ENCODE measurements around the gene PLEKHH1. TPM values are rescaled to one million over a fixed set of nuclear protein-coding genes. Genes with fewer than 3 reads are reported as not detected.
A peak's percentile ranks its signal among the peaks of the same experiment; 100 is the strongest.

The PLEKHH1 gene
- total RNA-seq, 1 donor from 2014 or later: 10.1 TPM

DNA sequence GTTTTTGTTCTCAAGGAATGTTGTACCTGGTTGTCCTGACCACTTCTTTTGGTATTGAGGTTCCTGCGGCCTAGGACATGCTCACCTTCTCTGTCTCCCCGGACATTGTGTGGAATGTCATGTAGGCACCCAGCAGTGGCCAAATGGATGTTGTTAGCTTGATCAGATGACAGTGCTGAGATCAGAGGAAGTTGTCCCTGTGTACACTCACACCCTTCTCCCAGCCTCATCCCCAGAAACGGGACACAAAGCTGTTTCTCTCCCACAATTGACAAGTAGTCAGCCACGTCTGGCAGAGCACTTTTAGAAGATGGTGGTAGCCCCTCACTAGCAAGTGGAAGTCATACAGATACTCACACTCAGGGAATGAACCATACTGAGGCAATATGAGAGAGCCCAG, 3.0 kb downstream of the PLEKHH1 start:
- peaks cover 10% of the 10 kb centered on the region for H3K27me3 Mint-ChIP-seq (ENCODE audit: insufficient read depth, low read depth)
- no peaks in the 10 kb centered on the region for H3K36me3 ChIP-seq
- H3K4me1 Mint-ChIP-seq: peaks cover 17% of the 10 kb centered on the region
- DNase-seq (ENCODE audit: low spot score): no peak
- H4K20me1 ChIP-seq (ENCODE audit: low read depth): peaks cover 17% of the 10 kb centered on the region
- H3K9me3 Mint-ChIP-seq: no peaks in the 10 kb centered on the region
- H3K9ac ChIP-seq: no peak overlapping the region
- peaks cover 36% of the 10 kb centered on the region for H3F3A ChIP-seq (ENCODE audit: low read depth)
- H3K27me3 ChIP-seq: peaks cover 20% of the 10 kb centered on the region
- H3K36me3 Mint-ChIP-seq: no peaks in the 10 kb centered on the region
- H2AFZ ChIP-seq (replicated peaks): no peak overlapping the region
- H3K4me3 Mint-ChIP-seq: no peak overlapping the region
- peaks cover 24% of the 10 kb centered on the region for H3K4me1 ChIP-seq
- H3K79me2 ChIP-seq (ENCODE audit: low read depth): no peaks in the 10 kb centered on the region
- no peaks in the 10 kb centered on the region for H3K9me3 ChIP-seq (ENCODE audit: low read depth)
- TF ChIP-seq, protein P1, sequence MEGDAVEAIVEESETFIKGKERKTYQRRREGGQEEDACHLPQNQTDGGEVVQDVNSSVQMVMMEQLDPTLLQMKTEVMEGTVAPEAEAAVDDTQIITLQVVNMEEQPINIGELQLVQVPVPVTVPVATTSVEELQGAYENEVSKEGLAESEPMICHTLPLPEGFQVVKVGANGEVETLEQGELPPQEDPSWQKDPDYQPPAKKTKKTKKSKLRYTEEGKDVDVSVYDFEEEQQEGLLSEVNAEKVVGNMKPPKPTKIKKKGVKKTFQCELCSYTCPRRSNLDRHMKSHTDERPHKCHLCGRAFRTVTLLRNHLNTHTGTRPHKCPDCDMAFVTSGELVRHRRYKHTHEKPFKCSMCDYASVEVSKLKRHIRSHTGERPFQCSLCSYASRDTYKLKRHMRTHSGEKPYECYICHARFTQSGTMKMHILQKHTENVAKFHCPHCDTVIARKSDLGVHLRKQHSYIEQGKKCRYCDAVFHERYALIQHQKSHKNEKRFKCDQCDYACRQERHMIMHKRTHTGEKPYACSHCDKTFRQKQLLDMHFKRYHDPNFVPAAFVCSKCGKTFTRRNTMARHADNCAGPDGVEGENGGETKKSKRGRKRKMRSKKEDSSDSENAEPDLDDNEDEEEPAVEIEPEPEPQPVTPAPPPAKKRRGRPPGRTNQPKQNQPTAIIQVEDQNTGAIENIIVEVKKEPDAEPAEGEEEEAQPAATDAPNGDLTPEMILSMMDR (IDR thresholded peaks at IDR 0.05): no peak
- TF ChIP-seq EZH2phosphoT487 (IDR thresholded peaks at IDR 0.05) (no peak), EZH2 (IDR thresholded peaks at IDR 0.05) (no peak)
- no peak overlapping the region for H3K27ac ChIP-seq
- no peak overlapping the region for H3K4me3 ChIP-seq
- no peak overlapping the region for H3K4me2 ChIP-seq
- no peak overlapping the region for H3K27ac Mint-ChIP-seq

DNA sequence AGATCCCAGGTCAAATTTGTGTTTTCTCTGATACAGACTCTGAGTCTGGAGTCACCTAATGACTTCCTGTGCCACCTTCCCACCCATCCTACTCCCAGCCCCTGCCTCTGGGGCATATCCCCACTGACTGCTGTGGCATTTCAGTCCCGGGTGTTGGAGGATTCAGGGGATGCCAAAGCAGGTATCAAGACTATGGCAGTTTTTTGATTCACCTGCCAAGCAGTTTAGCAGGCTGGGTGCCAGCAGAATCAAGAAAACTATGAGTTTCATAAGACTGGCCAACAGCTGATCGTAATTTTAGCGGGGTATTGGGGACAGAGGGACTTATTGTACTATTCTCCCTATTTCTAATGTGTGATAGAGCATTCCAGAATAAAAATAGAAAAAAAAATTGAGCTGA, 4.6 kb downstream of the PLEKHH1 start:
- Histone ChIP-seq H3K27me3 (peaks cover 9% of the 10 kb centered on the region), H3K9me3 (ENCODE audit: low read depth) (no peaks in the 10 kb centered on the region), H3K4me3 (no peak overlapping the region), H2AFZ (replicated peaks) (no peak overlapping the region), H3K27ac (no peak overlapping the region), H3K9ac (no peak overlapping the region), H4K20me1 (ENCODE audit: low read depth) (peaks cover 17% of the 10 kb centered on the region), H3K4me1 (peaks cover 37% of the 10 kb centered on the region), H3F3A (ENCODE audit: low read depth) (peaks cover 27% of the 10 kb centered on the region), H3K36me3 (no peaks in the 10 kb centered on the region), H3K4me2 (no peak overlapping the region), H3K79me2 (ENCODE audit: low read depth) (no peaks in the 10 kb centered on the region)
- Mint-ChIP-seq H3K36me3 (no peaks in the 10 kb centered on the region), H3K4me3 (no peak overlapping the region), H3K27ac (no peak overlapping the region), H3K27me3 (ENCODE audit: insufficient read depth, low read depth) (peaks cover 10% of the 10 kb centered on the region), H3K4me1 (peaks cover 24% of the 10 kb centered on the region), H3K9me3 (no peaks in the 10 kb centered on the region)
- no peak for DNase-seq (ENCODE audit: low spot score)
- TF ChIP-seq EZH2 (IDR thresholded peaks at IDR 0.05): no peak
- TF ChIP-seq EZH2phosphoT487 (IDR thresholded peaks at IDR 0.05): no peak
- TF ChIP-seq, protein P1 (IDR thresholded peaks at IDR 0.05): no peak

DNA sequence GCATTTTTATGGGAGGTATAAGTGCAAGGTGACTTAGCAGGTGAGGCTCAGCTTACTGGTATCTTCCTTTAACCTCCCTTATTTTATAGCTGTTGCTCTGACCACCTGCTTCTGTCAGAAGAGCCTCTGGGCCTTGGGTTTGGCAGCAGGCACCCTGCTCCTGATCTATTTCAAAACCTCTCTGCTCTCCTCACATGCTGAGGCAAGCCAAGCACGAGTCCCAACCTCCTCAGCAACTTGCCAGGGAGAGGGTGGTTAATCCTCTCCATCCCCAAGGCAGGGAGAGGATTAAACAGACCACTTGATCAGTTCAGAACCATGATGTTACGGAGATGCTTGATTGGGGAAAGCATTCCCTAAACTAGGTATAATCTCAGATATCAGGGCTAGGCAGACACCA, 5.4 kb downstream of the PLEKHH1 start:
- Mint-ChIP-seq H3K27me3 (ENCODE audit: insufficient read depth, low read depth) (peaks cover 14% of the 10 kb centered on the region), H3K9me3 (no peaks in the 10 kb centered on the region), H3K27ac (peak overlapping the region; percentile 44), H3K4me3 (no peak overlapping the region), H3K36me3 (peaks cover 6% of the 10 kb centered on the region), H3K4me1 (peaks cover 24% of the 10 kb centered on the region)
- H3K4me2 ChIP-seq: peak overlapping the region; percentile 70
- H3K27me3 ChIP-seq: peaks cover 9% of the 10 kb centered on the region
- no peaks in the 10 kb centered on the region for H3K36me3 ChIP-seq
- peak overlapping the region; percentile 11 for H3K4me3 ChIP-seq
- H3K27ac ChIP-seq: no peak overlapping the region
- H4K20me1 ChIP-seq (ENCODE audit: low read depth): peaks cover 17% of the 10 kb centered on the region
- TF ChIP-seq EZH2 (IDR thresholded peaks at IDR 0.05): no peak
- TF ChIP-seq EZH2phosphoT487 (IDR thresholded peaks at IDR 0.05): no peak
- TF ChIP-seq, protein P1 (IDR thresholded peaks at IDR 0.05): no peak
- H2AFZ ChIP-seq (replicated peaks): no peak overlapping the region
- H3F3A ChIP-seq (ENCODE audit: low read depth): peaks cover 24% of the 10 kb centered on the region
- H3K9me3 ChIP-seq (ENCODE audit: low read depth): no peaks in the 10 kb centered on the region
- H3K9ac ChIP-seq: no peak overlapping the region
- peaks cover 37% of the 10 kb centered on the region for H3K4me1 ChIP-seq
- H3K79me2 ChIP-seq (ENCODE audit: low read depth): no peaks in the 10 kb centered on the region
- peak; percentile 43 for DNase-seq (ENCODE audit: low spot score)
